K562 (cell line): Measurements from ENCODE around the gene TPRX2. TPM values are rescaled to one million over a fixed set of nuclear protein-coding genes. Genes with fewer than 3 reads are reported as not detected.

ENCODE experiments used
- ARID3A ChIP-seq: IDR thresholded peaks from 2 replicates; pipeline ENCODE4 v1.6.1; 2012; ENCODE audit warnings: low read depth, low read length, improper control_type of control experiment, borderline replicate concordance
- ATF1 ChIP-seq, 2 experiments: fragments of 450-650 bp in 1 of 2; IDR thresholded peaks; 2 replicates each; pipeline ENCODE4 v1.6.1; 2016; ENCODE audit warnings: missing compliant biosample characterization in 1 of 2, missing genetic modification characterization in 1 of 2
- BHLHE40 ChIP-seq: IDR thresholded peaks from 2 replicates; pipeline ENCODE4 v1.6.1; 2011; ENCODE audit warnings: low read length, improper control_type of control experiment
- DEAF1 ChIP-seq: fragments of 450-650 bp; formaldehyde crosslinking; IDR thresholded peaks from 2 replicates; pipeline ENCODE4 v1.4.0; 2020; ENCODE audit warnings: mild to moderate bottlenecking, moderate library complexity
- HCFC1 ChIP-seq: IDR thresholded peaks from 2 replicates; pipeline ENCODE4 v1.6.1; 2012; ENCODE audit warnings: low read depth, low read length, improper control_type of control experiment
- JUND ChIP-seq, 2 experiments: IDR thresholded peaks; 2 replicates in 1 of 2; 3 replicates in 1 of 2; pipeline ENCODE4 v1.6.1; 2011; ENCODE audit warnings: borderline replicate concordance in 2 of 2, low read depth in 2 of 2, low read length in 2 of 2, improper control_type of control experiment in 1 of 2, missing biosample characterization in 1 of 2, missing genetic modification characterization in 1 of 2, missing genetic modification reagents in 1 of 2
- MAZ ChIP-seq, 2 experiments: fragments of 450-650 bp in 1 of 2; sonication (generic) in 1 of 2; formaldehyde crosslinking; IDR thresholded peaks in 1 of 2; conservative IDR thresholded peaks in 1 of 2; 2 replicates each; pipeline versions ENCODE4 v1.4.0 to v1.5.0; 2020; ENCODE audit warnings: mild to moderate bottlenecking in 1 of 2, missing genetic modification reagents in 1 of 2
- NEUROD1 ChIP-seq: fragments of 150-350 bp; IDR thresholded peaks from 2 replicates; pipeline ENCODE4 v1.6.1; 2014; ENCODE audit warnings: borderline replicate concordance, low read length, low read depth; ENCODE audit not compliant: partially characterized antibody
- SMC3 ChIP-seq: conservative IDR thresholded peaks from 2 replicates; pipeline ENCODE4 v1.6.1; 2011; ENCODE audit warnings: low read depth, low read length, improper control_type of control experiment; ENCODE audit not compliant: insufficient read depth
- STAG1 ChIP-seq: sonication (generic); formaldehyde crosslinking; IDR thresholded peaks from 2 replicates; pipeline ENCODE4 v1.5.0; 2020; ENCODE audit warnings: missing genetic modification reagents, borderline replicate concordance
- TBL1XR1 ChIP-seq, 2 experiments: IDR thresholded peaks; 2 replicates each; pipeline ENCODE4 v1.6.1; 2012; ENCODE audit warnings: improper control_type of control experiment in 2 of 2, low read length in 2 of 2, mild to moderate bottlenecking in 1 of 2
- TFAP4 ChIP-seq: sonication (generic); formaldehyde crosslinking; IDR thresholded peaks from 2 replicates; pipeline ENCODE4 v1.8.0; 2022; ENCODE audit warnings: missing genetic modification reagents, mild to moderate bottlenecking, moderate library complexity, borderline replicate concordance
- ZNF384 ChIP-seq: IDR thresholded peaks from 2 replicates; pipeline ENCODE4 v1.6.1; 2012; ENCODE audit warnings: low read depth, low read length, improper control_type of control experiment
- polyA plus RNA-seq, 8 experiments: library from polyadenylated mRNA; depleted of rRNA in 4 of 8; stranded (reverse) in 5 of 8; unstranded in 3 of 8; fragments of >200 nt; fragmentation: Nextera tagmentation in 2 of 8; fragmentation: Illumina TruSeq in 1 of 8; extraction: Ambion mirVana in 2 of 8; extraction: Trizol in 1 of 8; gene quantifications; 2 replicates each; pipeline versions ENCODE4 v1.2.1 to v1.2.3, GENCODE V29; 2011 to 2014; ENCODE audit warnings: inconsistent platforms in 1 of 8, missing spikeins in 1 of 8
- total RNA-seq, 7 experiments: library from RNA; depleted of rRNA in 6 of 7; stranded (reverse); fragments of >200 nt in 6 of 7; fragmentation: Illumina TruSeq in 2 of 7; extraction: Trizol in 2 of 7; gene quantifications; 2 replicates each; pipeline versions ENCODE4 v1.2.1 to v1.2.3, GENCODE V29; 2011 to 2021; ENCODE audit warnings: low replicate concordance in 1 of 7

Gene TPRX2
- total and polyA plus RNA-seq, 9 of the 15 experiments (the other 6 are each of a cell fraction or from before 2014, with no cell fraction given) = not detected

GRCh38 chr19:47863514-47863936, 4.5 kb downstream of the TPRX2 start (continued):
- TF ChIP-seq DEAF1 (peak; percentile 64; the same call in 1 of the 2 replicates), MAZ (CRISPR knock-in tag; conservative IDR thresholded peaks at IDR 0.05 in 1 of 2, IDR thresholded peaks at IDR 0.05 in 1 of 2) (peak; percentile 26 to 77; a peak in 2 of 4 replicates), STAG1 (CRISPR knock-in tag) (no peak; the same call in 1 of the 2 replicates), BHLHE40 (peak; percentile 42; the same call in 1 of the 2 replicates), ATF1 (CRISPR knock-in tag; IDR thresholded peaks at IDR 0.05) (no peak), ATF1 (tag; IDR thresholded peaks at IDR 0.05) (0 out of 2 replicates have a peak, but pooled peaks have one; percentile 30), TBL1XR1 (IDR thresholded peaks at IDR 0.05; ENCODE audit: low read length in 2 of 2) (peak in 1 of 2 experiments; percentile 43; a peak in 1 of 4 replicates), HCFC1 (peak; percentile 32), ZNF384 (0 out of 2 replicates have a peak, but pooled peaks have one; percentile 52), ARID3A (peak; percentile 12; the same call in 1 of the 2 replicates), NEUROD1 (no peak), JUND (IDR thresholded peaks at IDR 0.05; ENCODE audit: borderline replicate concordance, low read depth, low read length) (peak; percentile 45; the same call in 1 of the 2 replicates), JUND (tag; IDR thresholded peaks at IDR 0.05; ENCODE audit: borderline replicate concordance, low read depth, low read length) (no peak; the same call in 2 of the 3 replicates), TFAP4 (CRISPR knock-in tag) (peak; percentile 40; the same call in 1 of the 2 replicates), SMC3 (peak; percentile 83)
